Stimulated activated CD8-positive, alpha-beta memory T cell treated with anti-CD3 and anti-CD28 coated beads, Interleukin-7, amount 100 ng/mL, for 1 hour (primary cell): ENCODE measurements around the gene FBLIM1.

Source experiments
- DNase-seq, 2 donors: peaks; one replicate each; pipeline ENCODE4 v3.0.0-alpha.2; 2020; ENCODE audit warnings: low read depth in 2 of 2

Gene FBLIM1

DNA sequence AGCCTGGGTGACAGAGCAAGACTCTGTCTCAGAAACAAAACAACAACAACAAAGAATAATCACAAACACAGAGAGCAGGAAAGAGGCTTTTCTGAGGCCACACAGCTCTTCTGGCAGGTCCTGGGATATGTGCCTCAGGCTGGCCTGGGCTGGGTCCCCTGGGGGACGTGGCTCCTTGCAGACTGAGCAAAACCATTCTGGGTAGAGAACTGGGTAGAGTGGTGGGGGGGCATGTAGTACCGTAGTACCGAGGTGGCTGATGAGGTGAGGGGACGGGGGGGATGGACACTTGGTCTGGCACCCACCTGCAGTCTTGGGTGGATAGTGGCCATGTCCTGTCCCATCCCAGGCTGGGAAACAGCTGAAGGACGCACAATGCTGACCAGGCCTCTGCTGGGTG lies 10.3 kb upstream of the FBLIM1 start:
- no peak for DNase-seq

- DNase-seq = no peak
These were observed 9.8 kb upstream of the FBLIM1 start for GRCh38 chr1:15748690-15749398.

DNA sequence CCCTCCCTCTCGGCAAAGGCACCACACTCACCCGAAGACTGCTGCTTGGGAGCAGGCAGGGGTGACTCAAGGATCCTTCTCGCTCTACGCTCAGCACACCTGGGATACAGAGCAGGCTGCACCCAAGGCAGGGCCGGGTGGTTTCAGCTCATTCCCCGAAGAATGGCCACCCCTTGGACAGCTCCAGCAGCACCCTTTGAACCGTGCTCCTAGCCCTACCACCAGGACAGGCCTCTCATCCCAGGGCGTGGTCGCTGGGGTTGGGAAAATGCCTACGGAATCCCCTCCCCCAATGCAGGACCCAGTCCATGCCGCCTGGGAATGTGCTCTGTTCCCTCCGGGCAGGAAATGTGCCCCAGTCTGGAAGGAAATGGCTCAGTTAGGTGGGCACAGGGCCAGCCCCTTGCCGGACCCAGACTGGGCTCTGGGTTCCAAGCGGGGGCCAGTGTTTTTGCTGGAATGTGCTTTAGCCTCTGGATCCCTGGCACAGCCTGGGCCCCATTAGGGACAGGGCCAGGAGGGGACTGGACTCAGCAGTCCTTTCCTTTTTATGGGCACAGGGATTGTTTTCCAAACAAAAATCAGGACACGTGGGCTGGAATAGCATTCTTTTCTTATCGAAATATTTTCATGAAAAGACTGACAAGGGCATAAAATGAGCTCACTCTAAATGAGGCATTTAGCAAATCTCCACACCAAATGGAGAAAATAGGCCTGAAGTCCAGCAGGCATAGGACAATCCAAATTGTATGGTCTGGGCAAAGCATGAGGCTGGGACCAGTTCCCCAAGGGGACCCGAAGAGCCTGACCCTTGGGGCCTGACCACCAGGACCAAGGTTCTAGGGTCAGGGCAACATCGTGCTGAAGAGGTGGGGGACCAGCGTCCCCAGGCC lies 8.9 kb upstream of the FBLIM1 start:
- no peak for DNase-seq

DNA sequence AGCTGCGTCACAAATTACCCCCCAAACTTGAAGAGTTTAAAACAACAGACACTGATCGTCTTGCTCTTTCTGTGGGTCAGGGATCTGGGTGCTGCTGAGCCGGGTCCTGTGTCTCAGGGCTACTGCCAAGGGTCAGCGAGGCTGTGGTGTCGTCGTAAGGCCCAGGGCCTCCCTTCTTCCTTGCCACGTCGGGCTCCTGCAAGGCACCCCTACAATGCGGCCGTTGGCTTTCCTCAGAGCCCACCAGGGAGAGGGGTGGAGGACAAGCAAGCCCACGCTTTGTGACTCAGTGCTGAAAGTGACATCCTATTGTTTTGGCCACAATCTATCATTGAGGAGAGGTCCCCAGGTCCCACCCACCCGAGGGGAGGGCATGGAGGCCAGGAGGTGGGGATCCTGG lies 7.7 kb upstream of the FBLIM1 start:
- no peak for DNase-seq

GRCh38 chr1:15751717-15752116 lies 6.9 kb upstream of the FBLIM1 start:
- DNase-seq = no peak

DNA sequence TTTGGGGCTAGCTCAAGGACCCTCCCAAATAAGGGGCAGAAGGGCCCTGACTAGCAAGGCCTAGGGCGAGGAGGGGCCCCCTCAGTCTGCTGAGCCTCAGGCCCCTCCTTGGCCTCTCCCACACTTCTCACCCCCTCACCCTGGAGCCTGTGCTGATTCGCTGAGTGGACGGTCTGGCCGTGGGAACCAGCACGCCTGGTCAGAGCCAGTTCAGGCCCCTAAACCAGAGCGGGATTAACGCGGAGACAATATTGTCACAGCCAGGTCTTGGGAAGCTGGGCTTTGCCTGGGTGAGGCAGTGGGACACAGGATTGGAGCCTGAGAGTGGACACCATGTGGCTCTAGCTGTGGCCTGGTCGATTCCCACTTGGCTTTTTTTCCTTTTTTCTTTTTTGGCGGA lies 4.8 kb upstream of the FBLIM1 start:
- DNase-seq = no peak

- DNase-seq = no peak
These were observed 3.5 kb upstream of the FBLIM1 start for GRCh38 chr1:15755021-15755645.

GRCh38 chr1:15755646-15756040 lies 3.0 kb upstream of the FBLIM1 start:
- no peak for DNase-seq

DNA sequence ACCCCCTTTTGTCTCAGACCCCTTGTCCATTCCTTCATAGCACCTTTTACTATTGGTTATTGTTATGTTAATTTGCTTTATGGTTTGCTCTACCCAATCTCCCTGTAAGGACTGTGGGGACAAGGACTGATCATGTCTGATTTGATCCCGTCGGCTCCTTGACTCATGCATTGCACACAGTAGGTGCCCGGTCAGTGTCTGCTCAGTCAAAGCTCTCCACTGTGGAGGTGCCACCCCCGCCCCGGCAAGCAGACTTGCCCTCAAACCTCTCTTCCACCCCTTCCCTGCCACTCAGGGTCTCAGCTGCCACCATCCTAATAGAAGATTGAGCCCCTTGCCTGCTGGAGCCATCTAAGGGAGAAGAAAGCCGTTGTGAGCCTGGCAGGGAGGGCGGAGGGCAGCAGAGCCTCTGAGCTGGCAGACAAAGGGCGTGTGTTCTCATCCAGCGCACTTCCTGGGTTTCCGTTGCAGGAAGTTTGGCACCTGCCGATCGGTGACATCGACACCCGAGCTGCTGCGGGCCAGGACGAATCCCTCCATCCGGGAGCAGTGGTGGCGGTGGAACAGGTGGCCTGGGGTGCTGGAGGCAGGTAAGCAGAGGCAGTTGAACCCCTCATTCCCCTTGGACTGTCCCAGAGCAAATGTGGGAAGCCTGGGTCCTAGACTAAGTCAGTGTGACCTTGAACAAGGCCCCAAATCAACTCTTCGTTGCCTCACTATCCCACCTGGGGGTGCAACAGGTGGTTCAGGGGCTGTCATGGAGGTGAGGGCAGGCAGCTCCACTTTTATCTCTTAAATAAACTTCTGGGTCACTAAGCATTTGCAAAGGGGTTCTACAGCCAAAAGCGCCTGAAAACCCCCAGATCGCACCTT lies 2.2 kb upstream of the FBLIM1 start:
- no peak for DNase-seq

GRCh38 chr1:15757016-15757543 lies 1.5 kb upstream of the FBLIM1 start:
- no peak for DNase-seq

GRCh38 chr1:15757575-15758342 lies 836 bp upstream of the FBLIM1 start:
- DNase-seq = no peak

- DNase-seq = no peak
These were observed 512 bp downstream of the FBLIM1 start for GRCh38 chr1:15758953-15759661.

GRCh38 chr1:15760520-15761211 lies 2.1 kb downstream of the FBLIM1 start:
- no peak for DNase-seq

GRCh38 chr1:15761366-15762128 lies 3.0 kb downstream of the FBLIM1 start:
- DNase-seq = no peak

DNA sequence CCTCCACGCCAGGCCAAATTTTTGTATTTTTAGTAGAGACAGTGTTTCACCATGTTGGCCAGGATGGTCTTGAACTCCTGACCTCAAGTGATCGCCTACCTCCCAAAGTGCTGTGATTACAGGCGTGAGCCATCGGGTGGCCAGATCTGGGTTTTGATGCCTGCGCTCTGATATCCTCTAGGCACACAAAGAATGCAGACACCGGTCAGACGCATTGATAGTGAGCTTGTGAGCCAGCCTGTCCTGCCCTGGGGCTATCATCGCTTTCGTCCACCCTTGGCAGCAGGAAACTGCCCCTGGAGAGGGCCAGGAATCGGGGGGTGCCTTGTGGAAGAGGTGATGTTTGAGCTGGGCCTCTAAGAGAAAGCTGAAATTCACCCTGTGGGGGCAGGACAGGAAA lies 4.0 kb downstream of the FBLIM1 start:
- no peak for DNase-seq

GRCh38 chr1:15764269-15764764 lies 5.7 kb downstream of the FBLIM1 start:
- no peak for DNase-seq

- no peak for DNase-seq
These were observed 6.3 kb downstream of the FBLIM1 start for GRCh38 chr1:15764890-15765289.

DNA sequence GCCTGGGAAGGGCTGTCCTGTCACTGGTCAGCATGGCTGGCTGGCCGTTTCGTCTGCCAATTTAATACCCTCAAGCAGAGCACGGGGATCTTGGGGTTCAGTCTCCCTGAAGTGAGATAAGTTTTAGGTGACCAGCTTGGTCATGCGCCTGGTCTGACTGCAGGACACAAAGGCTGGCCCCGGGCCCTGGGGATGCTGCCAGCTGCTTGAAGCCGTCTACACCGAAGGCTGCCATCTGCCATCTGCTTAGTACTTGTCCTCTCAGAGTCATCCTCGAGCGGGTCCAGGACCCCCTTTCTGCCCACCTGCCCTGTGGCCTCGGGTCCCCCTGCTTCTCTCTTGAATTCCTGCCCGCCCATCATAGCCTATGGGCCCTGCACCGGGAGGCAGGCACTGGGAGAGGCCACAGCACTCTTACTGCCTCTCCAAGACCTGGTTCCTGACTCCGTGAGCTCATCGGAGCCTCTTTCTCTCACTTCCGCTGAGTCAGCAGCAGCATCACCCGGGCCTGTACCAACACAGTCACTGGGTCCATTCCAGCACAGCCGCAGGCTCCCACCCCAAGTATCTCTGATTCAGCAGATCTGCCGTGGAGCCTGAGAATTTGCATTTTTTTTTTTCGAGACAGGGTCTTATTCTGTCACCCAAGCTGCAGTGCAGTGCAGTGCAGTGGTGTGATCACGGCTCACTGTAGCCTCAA lies 7.0 kb downstream of the FBLIM1 start:
- no peak for DNase-seq
